ENCODE data around the gene BAG2.

- TF ChIP-seq, protein P1, sequence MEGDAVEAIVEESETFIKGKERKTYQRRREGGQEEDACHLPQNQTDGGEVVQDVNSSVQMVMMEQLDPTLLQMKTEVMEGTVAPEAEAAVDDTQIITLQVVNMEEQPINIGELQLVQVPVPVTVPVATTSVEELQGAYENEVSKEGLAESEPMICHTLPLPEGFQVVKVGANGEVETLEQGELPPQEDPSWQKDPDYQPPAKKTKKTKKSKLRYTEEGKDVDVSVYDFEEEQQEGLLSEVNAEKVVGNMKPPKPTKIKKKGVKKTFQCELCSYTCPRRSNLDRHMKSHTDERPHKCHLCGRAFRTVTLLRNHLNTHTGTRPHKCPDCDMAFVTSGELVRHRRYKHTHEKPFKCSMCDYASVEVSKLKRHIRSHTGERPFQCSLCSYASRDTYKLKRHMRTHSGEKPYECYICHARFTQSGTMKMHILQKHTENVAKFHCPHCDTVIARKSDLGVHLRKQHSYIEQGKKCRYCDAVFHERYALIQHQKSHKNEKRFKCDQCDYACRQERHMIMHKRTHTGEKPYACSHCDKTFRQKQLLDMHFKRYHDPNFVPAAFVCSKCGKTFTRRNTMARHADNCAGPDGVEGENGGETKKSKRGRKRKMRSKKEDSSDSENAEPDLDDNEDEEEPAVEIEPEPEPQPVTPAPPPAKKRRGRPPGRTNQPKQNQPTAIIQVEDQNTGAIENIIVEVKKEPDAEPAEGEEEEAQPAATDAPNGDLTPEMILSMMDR (IDR thresholded peaks at IDR 0.05; ENCODE audit: insufficient read depth, low read length, poor library complexity, severe bottlenecking): no peak
- TF ChIP-seq EZH2phosphoT487 (conservative IDR thresholded peaks at IDR 0.05; ENCODE audit: low read length): no peak
These were observed 30.0 kb upstream of the BAG2 start for GRCh38 chr6:57142178-57142525.
